Stimulated activated CD4-positive, alpha-beta T cell treated with anti-CD3 and anti-CD28 coated beads, TNF-alpha, amount 100 ng/mL, for 24 hours (primary cell): ENCODE measurements around the gene DOP1B.
"Not testable (repeated sequence)": the region's sequence is repeated elsewhere in the genome, so short reads cannot be mapped to it uniquely, and the experiment has no call there.

Experiments used
- DNase-seq, 3 experiments: peaks; one replicate each; pipeline ENCODE4 v3.0.0-alpha.2; 2020; ENCODE audit warnings: low read depth in 3 of 3

Gene DOP1B

DNA sequence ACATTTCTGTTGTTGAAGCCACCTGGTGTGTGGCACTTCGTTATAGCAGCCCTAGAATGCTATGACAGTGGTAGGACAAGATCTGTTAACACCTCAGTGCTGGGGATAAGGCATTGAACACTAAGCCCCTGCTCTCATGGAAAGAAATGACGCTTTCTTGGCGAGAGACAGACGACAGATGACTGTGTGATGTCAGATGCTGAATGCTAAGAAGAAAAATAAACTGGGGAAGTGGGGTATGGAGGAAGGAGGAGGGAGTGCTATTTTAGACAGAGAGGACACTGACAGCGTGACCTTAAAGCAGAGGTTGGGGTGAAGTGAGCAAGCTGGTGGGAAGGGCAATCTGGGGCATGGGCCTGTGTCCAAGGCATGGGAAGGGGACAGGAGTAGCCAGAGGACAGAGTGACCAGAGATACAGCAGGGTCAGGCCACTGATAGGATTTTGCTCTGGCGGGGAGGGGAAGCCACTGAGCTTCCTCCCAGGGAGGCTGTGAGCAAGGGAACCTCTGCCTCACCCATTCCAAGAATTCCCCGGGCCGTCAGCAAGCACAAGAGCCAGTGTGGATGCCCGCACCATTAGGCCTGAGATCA lies 15.2 kb downstream of the DOP1B start:
- no peak for DNase-seq

DNA sequence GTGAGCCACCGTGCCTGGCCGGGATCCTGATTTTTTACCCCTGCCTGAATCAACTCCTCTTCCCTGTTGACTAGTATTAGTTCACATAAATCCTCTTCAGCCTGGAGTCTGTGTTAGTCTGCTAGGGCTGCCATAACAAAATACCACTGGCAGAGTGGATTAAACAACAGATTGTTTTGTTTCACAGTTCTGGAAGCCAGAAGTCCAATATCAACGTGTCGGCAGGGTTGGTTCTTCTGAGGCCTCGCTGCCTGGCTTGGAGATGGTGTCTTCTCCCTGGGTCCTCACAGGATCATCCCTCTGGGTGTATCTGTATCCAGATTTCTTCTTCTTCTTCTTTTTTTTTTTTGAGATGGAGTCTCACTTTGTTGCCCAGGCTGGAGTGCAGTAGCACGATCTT lies 18.2 kb downstream of the DOP1B start:
- DNase-seq = no peak

DNA sequence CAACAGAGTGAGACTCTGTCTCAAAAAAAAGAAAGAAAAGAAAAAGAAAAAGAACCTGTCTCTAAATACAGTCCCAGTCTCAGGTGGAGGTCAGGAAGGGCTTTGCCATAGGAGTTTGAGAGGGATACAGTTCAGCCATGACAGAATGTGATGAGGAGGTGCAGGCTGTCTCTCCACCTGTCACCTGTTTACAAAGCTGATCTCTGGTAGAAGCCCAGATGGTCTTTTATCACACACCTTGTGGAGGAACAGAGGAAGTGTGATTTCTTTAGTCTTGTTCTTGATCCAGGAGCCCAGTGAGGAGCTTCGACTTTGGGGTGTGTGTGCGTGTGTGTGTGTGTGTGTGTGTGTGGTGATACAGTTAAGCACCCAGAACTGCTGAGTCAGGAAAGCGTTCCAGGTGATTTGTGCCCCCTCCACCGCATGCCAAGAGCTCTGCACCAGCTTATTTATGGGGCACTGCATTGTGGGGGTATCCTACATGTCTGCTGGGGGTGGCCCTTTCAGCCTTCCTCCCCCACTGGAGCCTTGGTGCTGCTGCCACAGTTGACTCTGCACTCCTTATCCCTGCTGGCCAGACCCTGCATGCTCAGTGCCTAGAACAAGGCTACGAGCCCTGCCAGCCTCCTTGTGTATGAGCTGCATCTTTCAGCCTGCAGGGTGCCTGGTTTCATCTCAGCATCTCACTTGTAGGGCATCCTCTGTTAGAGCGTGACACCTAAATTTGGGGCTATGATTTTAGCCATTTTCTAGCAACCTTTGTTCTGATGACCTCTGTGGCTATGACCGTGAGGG lies 19.3 kb downstream of the DOP1B start:
- no peak for DNase-seq

DNA sequence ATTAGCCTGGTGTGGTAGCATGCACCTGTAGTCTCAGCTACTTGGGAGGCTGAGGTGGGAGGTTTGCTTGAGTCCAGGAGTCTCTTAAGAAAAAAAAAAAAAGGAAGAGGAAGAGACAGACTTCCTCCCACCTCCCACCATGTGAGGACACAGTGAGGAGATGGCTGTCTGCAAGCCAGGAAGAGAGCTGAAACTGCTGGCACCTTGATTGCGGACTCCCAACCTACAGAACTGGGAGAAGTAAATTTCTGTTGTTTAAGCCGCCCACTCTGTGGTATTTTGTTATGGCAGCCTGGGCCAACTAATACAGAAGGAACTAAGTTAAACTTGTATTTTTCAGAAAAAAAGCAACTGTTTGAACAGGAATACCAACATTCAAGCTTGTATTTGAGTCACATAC lies 21.7 kb downstream of the DOP1B start:
- no peak for DNase-seq

DNA sequence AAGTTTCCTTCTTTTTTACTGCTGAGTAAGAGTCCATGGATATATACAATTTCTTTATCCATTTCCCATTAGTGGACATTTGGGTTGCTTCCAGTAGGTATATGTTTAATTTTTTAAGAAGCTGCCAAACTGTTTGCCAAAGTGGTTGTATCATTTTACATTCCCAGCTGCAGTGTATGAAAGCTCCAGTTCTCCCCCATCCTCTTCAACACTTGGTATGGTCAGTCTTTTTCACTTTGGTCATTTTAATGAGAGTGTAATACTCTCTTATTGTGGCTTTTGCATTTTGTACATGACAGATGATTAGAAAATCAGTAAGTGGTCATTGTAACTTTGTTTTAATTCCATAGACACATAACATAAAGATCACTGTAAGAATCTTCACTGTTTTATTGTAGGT lies 22.5 kb downstream of the DOP1B start:
- no peak for DNase-seq

DNA sequence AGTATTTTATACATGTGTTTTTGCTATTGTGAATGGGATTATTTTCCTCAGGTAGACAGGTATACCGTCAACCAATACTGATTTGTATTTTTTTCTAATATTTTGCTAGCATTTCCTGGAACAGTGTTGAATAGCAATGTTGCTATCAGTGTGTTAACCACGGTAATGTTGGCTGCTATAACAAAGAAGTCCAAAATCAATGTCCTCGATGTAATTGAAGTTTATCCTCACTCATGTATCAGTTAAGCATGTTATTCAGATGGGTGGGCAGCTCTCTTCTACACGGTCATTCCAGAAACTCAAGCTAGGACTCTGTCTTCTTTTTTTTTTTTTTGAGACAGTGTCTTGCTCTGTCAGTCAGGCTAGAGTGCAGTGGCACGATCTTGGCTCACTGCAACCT lies 24.3 kb downstream of the DOP1B start:
- DNase-seq = no peak

DNA sequence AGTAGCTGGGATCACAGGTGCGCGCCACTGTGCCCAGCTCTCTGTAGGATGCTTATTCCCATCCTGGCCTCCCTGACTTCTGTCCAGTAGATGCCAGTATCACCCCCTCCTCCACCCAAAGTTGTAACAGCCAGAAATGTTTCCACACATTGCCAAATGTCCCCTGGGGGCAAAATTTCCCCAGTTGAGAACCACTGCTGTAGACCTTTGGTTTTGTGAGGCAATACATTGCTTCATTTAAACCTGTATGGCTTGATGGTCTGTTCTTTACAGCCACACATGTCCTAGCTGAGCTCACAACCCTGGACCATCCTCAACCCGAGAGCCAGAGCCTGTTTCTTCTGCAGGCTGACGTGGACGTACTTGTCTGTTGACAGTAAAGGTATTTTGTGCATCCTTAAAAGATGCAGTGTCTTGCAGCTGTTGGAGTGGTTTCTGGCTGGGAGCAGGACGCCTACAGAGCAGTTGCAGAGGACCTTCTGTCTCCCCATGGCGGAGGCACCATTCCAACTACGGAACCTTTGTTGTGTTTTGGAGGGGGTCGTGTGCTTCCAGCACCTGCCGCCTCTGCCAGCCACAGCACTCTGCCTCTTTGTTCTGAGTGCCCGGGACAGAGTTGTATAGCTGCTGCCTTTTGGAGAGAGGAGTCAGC lies 26.6 kb downstream of the DOP1B start:
- DNase-seq = no peak

DNA sequence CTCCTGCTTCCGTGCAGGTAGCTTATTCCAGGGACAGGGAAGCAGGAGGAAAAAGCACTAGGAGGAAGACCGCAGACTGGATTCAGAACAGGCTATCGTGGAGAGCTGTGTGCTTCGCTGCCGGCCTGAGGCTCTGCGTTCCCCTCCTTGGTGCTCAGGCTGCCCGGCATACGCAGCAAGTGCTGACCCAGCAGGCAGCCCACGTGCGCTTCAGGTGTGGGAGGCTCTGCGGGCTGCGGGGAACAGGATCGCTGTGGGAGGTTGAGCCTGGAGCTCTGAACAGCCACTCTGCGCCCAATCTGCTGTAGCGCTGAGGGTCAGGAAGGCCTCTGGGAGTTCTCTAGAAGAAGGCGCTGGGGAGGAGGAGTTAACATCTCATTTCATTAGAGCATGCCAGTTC lies 27.9 kb downstream of the DOP1B start:
- no peak for DNase-seq

DNA sequence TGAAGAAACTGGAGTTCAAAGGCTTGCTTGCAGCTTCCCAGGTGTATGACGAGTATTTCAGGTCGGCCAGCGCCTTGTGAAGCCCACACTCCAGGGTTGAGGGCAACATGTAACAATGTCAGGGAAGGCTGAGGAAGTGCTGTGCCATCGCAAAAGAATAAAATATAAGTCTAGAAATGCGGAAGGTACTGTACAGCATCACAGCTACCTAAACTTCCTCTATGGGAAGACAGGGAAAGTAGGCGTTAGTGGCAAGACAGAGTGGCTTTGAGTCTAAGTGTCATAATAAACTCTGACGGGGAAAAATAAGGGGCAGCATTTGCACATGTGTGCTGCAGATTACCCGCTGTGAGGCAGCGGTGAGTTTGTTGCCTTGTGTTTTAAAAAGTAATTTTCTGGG lies 28.9 kb downstream of the DOP1B start:
- DNase-seq = no peak

DNA sequence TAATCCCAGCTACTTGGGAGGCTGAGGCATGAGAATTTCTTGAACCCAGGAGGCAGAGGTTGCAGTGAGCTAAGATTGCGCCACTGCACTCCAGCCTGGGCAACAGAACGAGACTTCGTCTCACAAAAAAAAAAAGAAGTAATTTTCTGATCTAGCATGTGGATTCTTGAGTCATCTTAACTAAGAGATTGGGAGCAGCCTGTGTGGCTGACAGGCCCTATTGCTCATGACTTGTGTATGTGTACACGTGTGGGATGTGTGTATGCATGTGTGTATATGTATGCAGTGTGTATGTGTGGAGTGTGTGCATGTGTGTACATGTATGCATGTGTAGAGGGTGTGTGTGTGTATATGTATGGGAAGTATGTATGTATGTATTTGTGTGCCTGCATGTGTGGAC lies 29.5 kb downstream of the DOP1B start:
- no peak for DNase-seq

DNA sequence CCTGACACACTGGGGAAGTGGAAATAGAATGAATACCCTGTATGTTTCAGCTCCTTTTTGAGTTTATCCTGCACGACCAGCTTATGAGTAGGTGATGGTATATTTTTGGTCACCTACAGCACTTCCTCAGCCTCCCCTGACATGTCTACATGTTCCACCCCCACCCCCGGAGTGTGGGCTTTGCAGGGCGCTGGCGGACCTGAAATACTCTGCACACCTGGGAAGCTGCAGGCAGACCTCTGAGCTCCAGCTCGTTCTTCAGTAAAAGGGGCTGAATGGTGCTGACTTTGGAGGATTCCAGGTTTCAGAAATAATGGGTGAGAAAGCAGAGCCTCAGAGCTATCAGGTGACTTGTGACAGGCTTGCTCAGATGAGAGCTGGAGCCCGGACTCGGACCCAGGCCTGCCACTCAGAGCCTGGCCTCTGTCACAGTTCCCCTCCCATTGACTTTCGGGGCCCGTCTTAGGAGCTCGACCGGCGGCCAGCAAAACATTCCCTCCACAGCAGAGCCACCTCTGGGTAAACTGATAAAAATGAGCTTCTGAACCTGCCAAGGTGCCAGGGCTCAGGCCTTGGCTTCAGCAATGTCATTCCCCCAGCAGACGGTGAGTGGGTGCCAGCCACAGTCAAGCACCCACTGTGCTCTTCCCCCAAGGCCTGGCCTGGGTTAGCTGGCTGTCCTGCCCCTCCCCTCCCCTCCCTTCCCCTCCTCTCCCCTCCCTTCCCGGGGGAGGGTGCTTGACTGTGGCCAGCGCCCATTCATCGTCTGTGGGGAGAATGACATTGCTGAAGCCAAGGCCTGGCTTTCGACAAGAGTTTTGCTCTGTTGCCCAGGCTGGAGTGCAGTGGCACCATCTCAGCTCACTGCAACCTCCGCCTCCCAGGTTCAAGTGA lies 30.1 kb downstream of the DOP1B start:
- no peak for DNase-seq

DNA sequence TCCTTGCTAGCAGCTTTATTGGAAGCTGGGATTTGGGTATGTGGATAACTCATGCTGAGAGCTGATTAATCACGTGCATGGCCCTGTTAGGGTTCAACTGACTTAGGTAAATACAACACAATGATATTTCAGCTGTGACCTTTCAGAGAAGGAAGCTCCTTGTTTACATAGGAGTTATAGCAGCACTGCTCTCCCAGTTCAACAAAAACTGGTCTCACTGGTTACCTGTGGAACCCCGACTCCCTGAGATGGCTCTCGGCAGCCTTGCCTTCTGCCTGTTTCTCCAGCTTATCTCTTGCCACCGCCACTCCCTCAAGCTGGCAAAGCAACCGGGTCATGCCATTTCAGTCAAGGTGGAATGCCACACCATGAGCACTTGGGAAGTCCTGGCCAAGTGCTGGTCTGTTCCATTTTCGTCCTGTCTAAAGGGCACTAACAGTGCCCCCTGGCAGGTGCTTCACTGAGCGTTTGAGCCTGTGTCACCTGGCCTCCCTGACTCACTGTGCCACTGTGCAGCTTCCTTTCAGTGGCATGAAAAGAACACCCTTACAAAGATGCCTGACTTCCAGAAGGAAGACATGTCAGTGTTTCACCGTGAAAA lies 31.6 kb downstream of the DOP1B start:
- DNase-seq = no peak

DNA sequence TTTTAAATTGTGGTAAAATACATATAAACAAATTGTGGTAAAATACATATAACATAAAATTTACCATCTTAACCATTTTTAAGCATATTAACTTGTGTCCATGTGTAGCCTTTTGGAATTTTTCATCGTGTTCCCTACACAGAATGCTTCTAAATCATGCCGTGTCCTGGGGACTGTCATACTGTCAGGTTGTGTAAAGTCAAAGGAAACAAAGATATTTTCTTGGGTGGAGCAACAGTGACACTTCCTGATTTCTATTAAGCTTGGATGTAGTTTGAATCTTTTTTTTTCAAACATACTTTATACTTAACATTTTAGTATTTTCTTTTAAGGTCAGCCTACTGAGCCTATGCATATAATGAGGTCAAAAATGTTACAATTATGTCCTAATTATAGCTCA lies 32.3 kb downstream of the DOP1B start:
- DNase-seq = no peak

DNA sequence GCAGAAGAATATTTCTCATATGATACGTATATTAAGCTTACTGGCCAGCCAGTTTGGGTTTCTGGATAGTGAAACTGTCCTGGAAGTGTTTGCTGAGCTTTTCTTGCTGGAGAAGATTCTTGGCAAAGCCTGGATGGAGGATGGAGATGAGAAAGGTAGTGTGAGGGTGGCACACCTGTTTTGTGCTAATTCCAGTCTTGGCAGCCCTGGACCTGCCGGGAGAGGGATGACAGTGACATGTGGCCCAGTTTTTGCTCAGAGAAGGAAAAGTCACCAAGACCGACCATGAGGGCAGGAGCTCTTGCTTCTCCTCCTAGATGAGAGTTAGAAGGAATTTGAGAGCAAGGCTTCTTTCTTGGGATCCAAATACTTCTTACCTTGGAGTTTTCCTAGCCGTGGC lies 34.1 kb downstream of the DOP1B start:
- no peak for DNase-seq

DNA sequence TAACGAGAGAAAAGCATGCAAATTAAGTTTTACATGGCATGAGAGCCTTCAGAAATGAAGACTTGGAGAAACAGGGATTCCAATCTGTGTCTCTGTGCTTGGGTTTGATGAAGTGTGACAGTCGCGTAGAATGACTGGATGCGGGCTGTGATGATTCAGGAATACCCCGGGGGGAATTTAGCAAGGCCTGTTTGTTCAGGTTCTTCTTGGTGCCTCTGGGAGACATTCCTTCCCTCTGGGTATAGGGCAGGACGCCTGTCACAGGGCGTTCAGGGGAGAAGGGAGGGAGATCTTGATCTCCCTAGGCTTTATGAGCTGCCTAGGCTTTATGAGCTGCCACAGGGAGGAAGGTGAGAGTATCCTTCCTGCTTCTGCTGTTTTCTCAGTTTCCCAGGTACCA lies 36.6 kb downstream of the DOP1B start:
- no peak for DNase-seq

DNA sequence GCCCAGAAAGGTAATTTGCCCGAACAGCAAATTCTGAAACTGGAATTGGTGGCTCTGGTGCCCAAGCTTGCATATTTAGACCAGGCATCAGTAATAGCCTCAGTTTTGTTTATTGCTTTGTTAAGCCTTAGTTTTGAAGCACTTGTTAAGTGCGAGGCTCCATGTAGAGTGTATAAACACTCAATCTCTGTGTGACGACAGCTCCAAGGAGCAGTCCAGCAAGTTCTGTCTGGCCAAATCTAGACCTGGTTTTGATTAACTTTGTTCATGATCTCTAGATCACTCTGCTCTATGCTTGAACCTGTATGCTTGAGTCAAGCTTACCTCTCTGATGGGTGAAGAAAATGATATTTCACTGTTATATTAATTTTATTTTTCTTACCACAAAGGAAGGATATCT lies 37.4 kb downstream of the DOP1B start:
- DNase-seq = no peak

DNA sequence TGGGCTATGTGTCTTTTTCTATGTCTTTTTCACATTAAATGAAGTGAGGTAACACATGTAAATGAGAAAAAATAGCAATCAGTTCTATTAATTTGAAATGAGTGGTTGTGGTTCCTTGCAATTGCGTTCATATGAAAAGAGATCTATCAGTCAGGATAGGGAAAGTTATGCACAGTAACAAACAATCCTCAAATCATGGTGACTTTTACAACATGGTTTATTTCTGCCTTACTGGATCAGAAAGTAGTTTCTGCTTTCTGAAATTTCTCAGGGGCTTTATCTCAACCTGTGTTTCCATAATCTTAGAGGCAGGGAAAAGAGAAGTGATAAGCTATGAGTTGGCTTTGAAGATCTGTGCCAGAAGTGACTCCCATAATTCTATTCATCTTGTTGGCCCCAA lies 39.0 kb downstream of the DOP1B start:
- DNase-seq = no peak

DNA sequence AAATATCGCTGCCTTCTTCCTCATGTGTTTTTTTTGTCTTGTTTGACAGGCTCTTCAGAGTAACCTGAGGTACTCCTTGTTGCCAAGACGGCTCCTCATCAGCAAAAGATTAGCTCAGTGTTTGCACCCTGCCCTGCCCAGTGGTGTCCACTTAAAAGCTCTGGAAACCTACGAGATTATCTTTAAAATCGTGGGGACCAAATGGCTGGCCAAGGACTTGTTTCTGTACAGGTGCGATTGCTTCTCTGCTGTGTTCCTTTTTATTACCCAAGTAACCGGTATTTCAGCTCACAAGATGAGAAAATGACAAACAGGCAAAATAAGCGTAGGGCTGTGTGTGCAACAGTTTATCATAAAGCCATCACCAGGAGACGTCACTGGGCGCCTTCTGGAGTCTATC lies 42.4 kb downstream of the DOP1B start:
- DNase-seq = no peak

DNA sequence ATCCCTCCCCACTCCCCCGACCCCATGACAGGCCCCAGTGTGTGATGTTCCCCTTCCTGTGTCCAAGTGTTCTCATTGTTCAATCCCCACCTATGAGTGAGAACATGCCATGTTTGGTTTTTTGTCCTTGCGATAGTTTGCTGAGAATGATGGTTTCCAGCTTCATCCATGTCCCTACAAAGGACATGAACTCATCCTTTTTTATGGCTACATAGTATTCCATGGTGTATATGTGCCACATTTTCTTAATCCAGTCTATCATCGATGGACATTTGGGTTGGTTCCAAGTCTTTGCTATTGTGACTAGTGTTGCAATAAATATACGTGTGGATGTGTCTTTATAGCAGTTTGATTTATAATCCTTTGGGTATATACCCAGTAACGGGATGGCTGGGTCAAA lies 43.0 kb downstream of the DOP1B start:
- not testable (repeated sequence) for DNase-seq

DNA sequence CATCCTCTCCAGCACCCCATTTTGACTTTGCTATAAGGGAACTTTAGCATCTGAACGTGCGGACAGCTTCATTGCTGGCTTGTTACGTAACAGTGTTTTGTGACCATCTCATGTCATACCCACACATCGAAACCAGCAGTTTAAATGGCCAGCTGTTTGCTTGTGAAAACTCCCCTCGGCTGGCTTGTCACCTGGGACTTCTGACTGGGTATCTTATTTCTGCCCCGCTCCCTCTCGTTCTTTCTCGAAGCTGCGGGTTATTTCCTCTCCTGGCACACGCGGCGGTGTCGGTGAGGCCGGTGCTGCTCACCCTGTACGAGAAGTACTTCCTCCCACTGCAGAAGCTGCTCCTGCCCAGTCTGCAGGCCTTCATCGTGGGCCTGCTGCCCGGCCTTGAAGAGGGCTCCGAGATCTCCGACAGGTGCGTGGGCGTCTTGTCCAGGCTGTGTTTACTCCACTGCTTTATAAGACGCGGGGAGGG lies 43.5 kb downstream of the DOP1B start:
- DNase-seq = no peak

DNA sequence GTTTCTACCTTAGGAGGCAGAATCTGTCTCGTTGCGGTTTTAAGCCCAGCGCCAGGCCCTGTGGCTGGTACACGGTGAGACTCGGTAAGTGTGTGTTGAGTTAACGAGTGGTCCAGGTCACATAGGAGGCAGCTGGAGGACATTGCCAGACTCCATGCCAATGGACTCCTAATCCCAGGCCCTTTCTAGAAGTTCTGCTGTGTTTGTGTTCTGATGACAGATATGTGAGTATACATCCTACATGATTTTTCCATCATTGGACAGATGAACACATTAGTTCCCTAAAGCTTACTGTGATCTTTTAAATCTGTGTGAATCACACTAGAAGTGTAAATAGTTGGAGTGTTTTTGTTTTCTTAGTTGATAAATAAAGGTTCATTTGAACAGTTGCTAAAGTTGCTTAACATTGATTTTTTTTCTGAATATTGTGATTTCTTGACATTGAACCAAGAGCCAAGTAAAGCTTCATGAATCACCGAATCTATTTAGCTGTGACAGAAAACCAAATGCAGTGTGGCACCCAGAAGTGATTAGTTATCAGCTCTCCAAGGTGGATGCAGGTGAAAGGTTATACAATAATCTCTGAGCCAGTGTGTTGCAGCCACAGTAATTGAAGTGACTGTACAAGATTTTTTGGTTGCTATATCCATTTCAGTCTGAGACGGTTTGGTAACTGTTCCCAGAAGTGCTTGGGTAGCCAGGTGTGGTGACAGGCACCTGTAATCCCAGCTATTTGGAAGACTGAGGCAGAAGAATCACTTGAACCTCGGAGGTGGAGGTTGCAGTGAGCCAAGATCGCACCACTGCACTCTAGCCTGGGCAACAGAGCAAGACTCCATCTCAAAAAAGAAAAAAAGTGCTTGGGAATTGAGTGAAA lies 46.3 kb downstream of the DOP1B start:
- no peak for DNase-seq
